Measurements from ENCODE around the gene KCNK3.

Gene KCNK3

GRCh38 chr2:26700078-26700477, 7.6 kb downstream of the KCNK3 start:
- in situ Hi-C loops (cut with HindIII; ENCODE audit: low pct_ligation_motif_present, low sequenced_read_pairs): no loop called here
- no peak for TF ChIP-seq CTCF (IDR thresholded peaks at IDR 0.05; ENCODE audit: low read depth, low read length, missing control alignments)
- Histone ChIP-seq H3K36me3 (replicated peaks) (no peaks in the 10 kb centered on the region), H3K4me3 (ENCODE audit: low read depth, low read length) (no peak overlapping the region), H3K27me3 (replicated peaks) (peaks cover 14% of the 10 kb centered on the region), H3K27ac (no peak overlapping the region)
- no peak for DNase-seq

- no peaks in the 10 kb centered on the region for H3K36me3 ChIP-seq (replicated peaks)
- in situ Hi-C loops (cut with HindIII; ENCODE audit: low pct_ligation_motif_present, low sequenced_read_pairs): no loop called here
- H3K27ac ChIP-seq: no peak overlapping the region
- no peak for TF ChIP-seq CTCF (IDR thresholded peaks at IDR 0.05; ENCODE audit: low read depth, low read length, missing control alignments)
- H3K4me3 ChIP-seq (ENCODE audit: low read depth, low read length): no peak overlapping the region
- no peak for DNase-seq
- H3K27me3 ChIP-seq (replicated peaks): peaks cover 3% of the 10 kb centered on the region
These were observed 9.1 kb downstream of the KCNK3 start for GRCh38 chr2:26701596-26701995.

- H3K36me3 ChIP-seq (replicated peaks): no peaks in the 10 kb centered on the region
- in situ Hi-C loops (cut with HindIII; ENCODE audit: low pct_ligation_motif_present, low sequenced_read_pairs): no loop called here
- no peak overlapping the region for H3K4me3 ChIP-seq (ENCODE audit: low read depth, low read length)
- DNase-seq: no peak
- no peak for TF ChIP-seq CTCF (IDR thresholded peaks at IDR 0.05; ENCODE audit: low read depth, low read length, missing control alignments)
- peaks cover 3% of the 10 kb centered on the region for H3K27me3 ChIP-seq (replicated peaks)
- H3K27ac ChIP-seq: no peak overlapping the region
These were observed 9.5 kb downstream of the KCNK3 start for GRCh38 chr2:26702025-26702424.

GRCh38 chr2:26704441-26704977, 12.0 kb downstream of the KCNK3 start:
- Histone ChIP-seq H3K27me3 (replicated peaks) (peaks cover 3% of the 10 kb centered on the region), H3K4me3 (ENCODE audit: low read depth, low read length) (no peak overlapping the region), H3K36me3 (replicated peaks) (no peaks in the 10 kb centered on the region), H3K27ac (no peak overlapping the region)
- TF ChIP-seq CTCF (IDR thresholded peaks at IDR 0.05; ENCODE audit: low read depth, low read length, missing control alignments): no peak
- in situ Hi-C loops (cut with HindIII; ENCODE audit: low pct_ligation_motif_present, low sequenced_read_pairs): no loop called here
- DNase-seq: peak; percentile 53

GRCh38 chr2:26705126-26705525, 12.6 kb downstream of the KCNK3 start:
- Histone ChIP-seq H3K4me3 (ENCODE audit: low read depth, low read length) (no peak overlapping the region), H3K36me3 (replicated peaks) (no peaks in the 10 kb centered on the region), H3K27ac (no peak overlapping the region), H3K27me3 (replicated peaks) (no peaks in the 10 kb centered on the region)
- TF ChIP-seq CTCF (IDR thresholded peaks at IDR 0.05; ENCODE audit: low read depth, low read length, missing control alignments): no peak
- in situ Hi-C loops (cut with HindIII; ENCODE audit: low pct_ligation_motif_present, low sequenced_read_pairs): no loop called here
- no peak for DNase-seq

GRCh38 chr2:26706093-26706492, 13.6 kb downstream of the KCNK3 start:
- Histone ChIP-seq H3K4me3 (ENCODE audit: low read depth, low read length) (no peak overlapping the region), H3K27ac (no peak overlapping the region), H3K36me3 (replicated peaks) (no peaks in the 10 kb centered on the region), H3K27me3 (replicated peaks) (no peaks in the 10 kb centered on the region)
- in situ Hi-C loops (cut with HindIII; ENCODE audit: low pct_ligation_motif_present, low sequenced_read_pairs): no loop called here
- DNase-seq: no peak
- no peak for TF ChIP-seq CTCF (IDR thresholded peaks at IDR 0.05; ENCODE audit: low read depth, low read length, missing control alignments)
